Activated naive CD4-positive, alpha-beta T cell (primary cell): ENCODE measurements around the gene ARPC2.

Experiments used
- DNase-seq, 4 experiments: peaks; one replicate each; lab custom pipeline; 2025; lab: John Stamatoyannopoulos, UW

The ARPC2 gene

GRCh38 chr2:218217360-218218267 lies 625 bp downstream of the ARPC2 start:
- peak in 3 of 4 experiments; percentile 40 to 52 (median 49) for DNase-seq

GRCh38 chr2:218218268-218219185 lies 1.5 kb downstream of the ARPC2 start:
- DNase-seq = no peak

GRCh38 chr2:218219934-218220333 lies 2.9 kb downstream of the ARPC2 start:
- DNase-seq = no peak

- DNase-seq = no peak
These were observed 4.0 kb downstream of the ARPC2 start for GRCh38 chr2:218221000-218221399.

GRCh38 chr2:218223046-218223445 lies 6.1 kb downstream of the ARPC2 start:
- DNase-seq = no peak

- no peak for DNase-seq
These were observed 7.2 kb downstream of the ARPC2 start for GRCh38 chr2:218224186-218224585.

GRCh38 chr2:218226903-218227302 lies 9.9 kb downstream of the ARPC2 start:
- DNase-seq = no peak

- DNase-seq = no peak
These were observed 11.5 kb downstream of the ARPC2 start for GRCh38 chr2:218228366-218229090.

GRCh38 chr2:218229239-218229638 lies 12.2 kb downstream of the ARPC2 start:
- no peak for DNase-seq

GRCh38 chr2:218229851-218230250 lies 12.9 kb downstream of the ARPC2 start:
- no peak for DNase-seq

- no peak for DNase-seq
These were observed 13.9 kb downstream of the ARPC2 start for GRCh38 chr2:218230882-218231281.

GRCh38 chr2:218233543-218233942 lies 16.6 kb downstream of the ARPC2 start:
- DNase-seq = no peak

GRCh38 chr2:218234521-218234920 lies 17.5 kb downstream of the ARPC2 start:
- DNase-seq = no peak

GRCh38 chr2:218235017-218235416 lies 18.0 kb downstream of the ARPC2 start:
- DNase-seq = no peak

GRCh38 chr2:218236829-218237228 lies 19.8 kb downstream of the ARPC2 start:
- no peak for DNase-seq

GRCh38 chr2:218238887-218239286 lies 21.9 kb downstream of the ARPC2 start:
- DNase-seq = no peak

- DNase-seq = no peak
These were observed 27.2 kb downstream of the ARPC2 start for GRCh38 chr2:218244204-218244603.

- DNase-seq = no peak
These were observed 27.7 kb downstream of the ARPC2 start for GRCh38 chr2:218244665-218245064.

- no peak for DNase-seq
These were observed 28.2 kb downstream of the ARPC2 start for GRCh38 chr2:218245214-218245613.

- no peak for DNase-seq
These were observed 32.7 kb downstream of the ARPC2 start for GRCh38 chr2:218249691-218250090.

- DNase-seq = no peak
These were observed 35.7 kb downstream of the ARPC2 start for GRCh38 chr2:218252509-218253231.
